Amniotic epithelial cell (primary cell): ENCODE data around the gene WAPL.
A peak's percentile ranks its signal among the peaks of the same experiment; 100 is the strongest.

Experiments used
- DNase-seq: peaks from one replicate; pipeline ENCODE4 v3.0.0-alpha.2; 2010; ENCODE audit warnings: low read depth

Gene WAPL

GRCh38 chr10:86523348-86523747 is 1.8 kb upstream of the WAPL start:
- no peak for DNase-seq

GRCh38 chr10:86522510-86522855 is 891 bp upstream of the WAPL start:
- peak; percentile 20 for DNase-seq

DNA sequence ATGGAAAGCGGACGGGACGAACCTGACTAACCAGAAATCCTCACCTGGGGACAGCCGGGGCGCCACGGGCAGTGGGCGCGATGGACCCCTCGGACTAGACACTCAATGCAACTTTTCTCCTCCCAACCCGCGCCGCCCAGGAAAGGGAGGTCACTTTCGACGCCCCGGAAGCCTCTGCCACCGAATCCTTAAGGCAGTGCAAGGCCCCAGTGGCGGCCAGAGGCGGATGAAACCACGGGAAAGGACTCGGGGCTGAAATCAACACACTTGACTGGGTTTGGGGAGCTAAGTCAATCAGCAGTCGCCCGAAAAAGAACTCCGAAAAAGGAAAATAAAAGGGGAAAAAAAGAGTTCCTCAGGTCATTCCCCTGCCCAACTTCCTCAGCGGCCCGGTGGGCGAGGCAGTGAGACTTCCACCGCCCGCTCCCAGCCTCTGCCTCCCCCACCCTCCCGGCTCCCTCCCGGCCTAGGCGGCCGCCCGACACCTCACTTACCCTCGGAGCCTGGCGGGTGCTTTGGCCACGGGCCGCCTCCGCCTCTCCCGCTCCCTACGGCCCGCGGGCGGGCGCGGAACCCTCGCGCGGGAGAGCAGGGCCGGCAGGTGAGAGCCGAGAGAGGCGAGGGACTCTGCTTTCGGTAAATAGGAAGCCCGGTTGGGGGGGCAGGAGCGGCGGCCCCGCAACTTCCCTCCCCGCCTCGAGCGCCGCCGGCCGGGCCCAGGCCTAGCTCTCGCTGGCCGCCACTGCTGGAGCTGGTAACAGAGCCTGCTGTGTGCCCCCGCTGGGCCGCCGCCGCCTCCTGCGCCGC is 518 bp downstream of the WAPL start:
- peak; percentile 50 for DNase-seq

DNA sequence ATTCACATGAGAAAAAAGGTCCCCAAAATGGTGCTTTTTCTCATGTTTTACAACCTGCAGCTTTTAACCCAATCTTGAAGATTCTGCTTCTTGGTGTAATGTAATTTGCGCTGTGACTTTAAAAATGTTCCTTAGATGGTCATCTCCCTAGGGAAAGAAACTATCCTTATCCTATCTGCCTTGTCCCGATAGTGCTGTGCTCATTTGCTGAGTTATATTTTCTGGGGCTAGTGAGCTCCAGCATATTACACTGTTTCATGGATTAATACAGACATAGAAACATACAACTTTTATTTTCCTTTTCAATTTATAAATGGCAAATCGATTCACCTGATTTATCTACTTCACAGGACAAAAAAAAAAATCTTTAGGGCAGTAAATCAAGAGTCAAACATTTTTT is 2.8 kb downstream of the WAPL start:
- DNase-seq, result no peak

GRCh38 chr10:86512137-86512536 is 9.5 kb downstream of the WAPL start:
- no peak for DNase-seq

- no peak for DNase-seq
Measured at GRCh38 chr10:86511027-86511865, 10.3 kb downstream of the WAPL start.

GRCh38 chr10:86509145-86509544 is 12.4 kb downstream of the WAPL start:
- no peak for DNase-seq

DNA sequence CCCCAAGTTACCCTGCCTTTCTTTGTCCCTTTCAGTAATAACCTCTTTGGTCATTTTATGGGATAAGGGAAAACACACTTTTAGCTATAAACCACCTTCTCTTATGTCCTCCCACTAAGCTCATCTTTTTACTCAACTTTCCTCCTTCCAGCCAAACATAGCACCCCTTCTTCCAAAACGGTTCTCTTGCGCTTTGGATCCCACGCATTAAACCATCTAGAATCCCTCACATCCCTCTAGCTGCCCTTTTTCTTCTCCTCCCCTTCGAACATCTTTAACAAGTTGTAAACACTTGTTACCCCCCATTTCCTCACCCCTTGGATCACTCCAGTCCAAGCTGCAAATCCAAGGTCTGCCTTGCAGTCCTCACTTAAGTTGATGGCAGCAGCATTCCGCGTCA is 13.4 kb downstream of the WAPL start:
- no peak for DNase-seq

DNA sequence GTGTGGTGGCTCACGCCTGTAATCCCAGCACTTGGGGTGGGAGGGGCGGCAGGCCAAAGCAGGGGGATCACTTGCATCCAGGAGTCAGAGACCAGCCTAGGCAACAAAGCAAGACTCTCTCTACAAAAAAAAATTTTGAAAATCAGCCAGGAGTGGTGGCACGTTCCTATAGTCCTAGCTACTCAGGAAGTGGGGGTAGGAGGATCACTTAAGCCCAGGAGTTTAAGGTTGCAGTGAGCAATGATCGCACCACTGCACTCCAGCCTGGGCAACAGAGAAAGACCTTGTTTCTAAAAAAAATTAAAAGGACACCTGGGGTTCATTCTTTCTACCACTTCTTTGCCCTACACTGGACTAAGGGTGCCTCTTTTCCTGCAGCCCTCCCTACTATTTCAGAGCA is 15.1 kb downstream of the WAPL start:
- peak; percentile 15 for DNase-seq

DNA sequence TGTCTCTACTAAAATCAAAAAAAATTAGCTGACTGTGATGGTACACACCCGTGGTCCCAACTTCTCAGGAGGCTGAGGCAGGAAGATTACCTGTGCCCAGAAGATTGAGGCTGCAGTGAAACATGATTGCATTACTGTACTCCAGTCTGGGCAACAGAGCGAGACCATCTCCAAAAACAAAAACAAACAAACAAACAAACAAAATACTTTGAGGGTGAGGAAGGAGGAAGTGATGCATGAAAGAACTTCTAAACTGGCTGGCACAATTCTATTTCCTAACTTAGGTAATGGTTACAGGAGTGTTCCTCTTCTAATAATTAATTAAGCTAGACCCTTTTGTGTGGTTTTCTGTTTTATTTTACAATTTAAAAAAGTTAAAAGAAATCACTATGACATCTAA is 15.5 kb downstream of the WAPL start:
- DNase-seq, result no peak

DNA sequence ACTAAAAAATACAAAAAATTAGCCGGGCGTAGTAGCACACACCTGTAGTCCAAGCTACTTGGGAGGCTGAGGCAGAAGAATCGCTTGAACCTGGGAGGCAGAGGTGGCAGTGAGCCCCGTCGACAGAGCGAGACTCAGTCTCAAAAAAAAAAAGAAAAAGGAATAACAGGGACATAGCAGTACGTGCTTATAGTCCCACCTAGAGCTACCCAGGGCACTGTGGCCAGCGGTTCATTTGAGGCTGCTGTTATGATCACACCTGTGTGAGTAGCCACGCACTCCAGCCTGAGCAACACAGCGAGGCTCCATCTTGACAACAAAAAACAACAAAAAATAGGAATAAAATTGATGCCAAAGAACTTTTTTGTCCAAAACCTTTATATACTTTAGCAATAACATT is 17.1 kb downstream of the WAPL start:
- no peak for DNase-seq

DNA sequence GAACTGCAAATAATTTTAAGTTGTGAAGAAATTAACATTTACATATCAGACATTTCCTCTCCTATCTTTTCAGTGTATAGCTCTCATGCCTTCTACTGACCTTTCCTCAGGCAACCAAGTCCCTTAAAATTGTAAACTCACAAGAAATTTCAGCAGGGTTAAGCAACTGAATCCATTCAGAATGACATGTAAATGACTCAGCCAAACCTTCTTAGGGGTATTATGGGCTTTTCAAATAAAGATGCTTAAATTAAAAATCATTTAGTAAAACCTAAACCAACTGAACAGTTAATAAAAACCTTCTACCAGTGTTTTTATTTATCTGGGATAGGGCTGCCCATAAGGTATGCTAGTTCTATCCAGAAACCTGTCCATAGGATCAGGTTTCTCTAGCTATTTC is 20.7 kb downstream of the WAPL start:
- peak; percentile 37 for DNase-seq

- DNase-seq, result no peak
Measured at GRCh38 chr10:86498598-86498997, 23.0 kb downstream of the WAPL start.

GRCh38 chr10:86497621-86498020 is 24.0 kb downstream of the WAPL start:
- no peak for DNase-seq

GRCh38 chr10:86489960-86490612 is 31.5 kb downstream of the WAPL start:
- DNase-seq, result no peak

DNA sequence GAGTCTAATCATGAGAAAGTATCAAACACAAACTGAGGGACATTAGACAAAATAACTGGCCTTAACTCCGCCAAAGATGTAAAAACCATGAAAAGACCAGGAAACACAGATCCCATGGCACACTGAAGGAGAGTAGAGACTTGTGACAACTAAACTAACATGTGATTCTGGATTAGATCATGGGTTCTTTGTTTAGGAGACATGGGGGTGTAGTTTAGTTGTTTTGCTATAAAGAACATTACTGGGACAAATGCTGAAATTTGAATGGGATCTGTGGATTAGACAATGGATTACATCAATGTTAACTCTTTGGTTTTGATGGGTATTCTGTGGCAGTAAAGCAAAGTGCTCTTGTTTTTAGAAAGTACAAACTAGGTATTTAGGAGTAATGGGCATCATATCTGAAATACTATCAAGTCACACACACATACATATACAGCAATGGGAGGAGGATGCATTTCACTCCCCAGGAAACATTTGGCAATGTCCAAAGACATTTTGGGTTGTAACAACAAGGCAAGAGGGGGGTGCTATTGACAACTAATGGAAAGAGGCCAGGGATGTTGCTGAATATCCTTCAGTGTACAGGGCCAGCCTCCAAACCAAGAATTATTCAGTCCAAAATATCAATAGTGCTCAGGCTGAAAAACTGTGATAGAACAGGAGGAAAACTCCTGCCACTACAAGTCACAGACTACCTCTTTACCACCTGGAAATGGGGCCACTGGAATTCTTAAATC is 32.4 kb downstream of the WAPL start:
- DNase-seq, result no peak

- no peak for DNase-seq
Measured at GRCh38 chr10:86486856-86487255, 34.7 kb downstream of the WAPL start.

DNA sequence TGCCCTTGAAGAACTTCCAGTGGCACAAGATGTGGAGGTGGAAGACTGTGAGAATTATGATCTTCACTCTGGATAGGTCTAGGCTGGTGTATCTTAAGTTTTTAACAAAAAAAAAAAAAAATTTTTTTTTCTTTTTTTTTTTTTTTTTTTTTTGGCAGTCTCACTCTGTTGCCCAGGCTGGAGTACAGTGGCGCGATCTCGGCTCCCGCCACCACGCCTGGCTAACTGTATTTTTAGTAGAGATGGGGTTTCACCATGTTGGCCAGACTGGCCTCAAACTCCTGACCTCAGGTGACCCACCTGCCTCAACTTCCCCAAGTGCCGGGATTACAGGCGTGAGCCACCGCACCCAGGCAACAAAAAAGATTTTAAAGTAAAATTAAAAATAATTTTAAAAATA is 37.9 kb downstream of the WAPL start:
- no peak for DNase-seq

DNA sequence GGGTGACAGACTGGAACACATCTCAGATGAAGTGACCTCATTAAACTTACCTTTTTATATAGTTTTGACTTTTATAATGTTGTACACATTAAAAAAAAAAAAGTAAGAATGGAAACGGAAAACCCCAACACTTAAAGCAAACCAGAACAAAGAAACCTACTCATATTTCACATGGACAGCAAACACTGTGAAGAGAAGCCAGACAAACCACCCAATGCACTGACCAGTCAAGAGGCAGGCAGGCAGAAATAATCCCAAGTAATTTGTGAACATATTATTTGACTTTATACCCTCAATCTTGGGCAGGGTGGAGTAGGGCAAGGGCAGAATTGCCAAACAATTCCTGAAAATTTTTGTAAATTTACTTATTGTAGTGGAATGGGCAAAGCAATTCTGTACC is 39.8 kb downstream of the WAPL start:
- no peak for DNase-seq

DNA sequence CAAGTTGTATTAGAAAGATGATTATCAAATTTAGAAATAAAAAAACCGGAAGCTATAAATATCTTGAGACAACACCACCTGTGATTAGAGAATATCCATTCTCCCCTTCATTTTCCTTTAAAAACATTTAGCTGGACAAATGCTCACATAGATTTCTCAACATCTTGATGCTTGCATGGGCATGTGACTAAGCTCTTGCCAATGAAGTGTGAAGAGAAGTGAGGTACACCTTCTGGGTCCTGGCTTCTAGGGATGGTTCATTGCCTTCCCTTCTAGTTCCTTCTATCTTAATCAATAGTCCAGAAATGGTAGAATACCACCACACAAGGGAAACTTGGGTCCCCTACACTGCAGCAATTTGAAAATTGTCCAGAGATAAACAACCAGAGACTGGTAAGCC is 41.0 kb downstream of the WAPL start:
- DNase-seq, result peak; percentile 17

GRCh38 chr10:86472061-86472460 is 49.5 kb downstream of the WAPL start:
- DNase-seq, result no peak
